Activated CD4-positive, alpha-beta T cell treated with anti-CD3 and anti-CD28 coated beads for 48 hours (primary cell): ENCODE measurements around the gene CCDC9.
A peak's percentile ranks its signal among the peaks of the same experiment; 100 is the strongest.

Experiments
- DNase-seq: peaks from one replicate; pipeline ENCODE4 v3.0.0-alpha.2; 2020

CCDC9 gene

GRCh38 chr19:47302249-47302648, 45.9 kb downstream of the CCDC9 start:
- no peak for DNase-seq

- no peak for DNase-seq
Measured at GRCh38 chr19:47303966-47304365, 47.6 kb downstream of the CCDC9 start.

GRCh38 chr19:47305309-47305751, 49.0 kb downstream of the CCDC9 start:
- DNase-seq: peak; percentile 68

- no peak for DNase-seq
Measured at GRCh38 chr19:47306303-47306702, 50.0 kb downstream of the CCDC9 start.

GRCh38 chr19:47309038-47309437, 52.7 kb downstream of the CCDC9 start:
- no peak for DNase-seq

GRCh38 chr19:47309608-47310007, 53.3 kb downstream of the CCDC9 start, which contains the start of gene C5AR1:
TSS of gene C5AR1 (plus strand) at chr19:47309861. CDS start at chr19:47309896, 35 bp downstream.
- DNase-seq: no peak

GRCh38 chr19:47310323-47310722, 54.0 kb downstream of the CCDC9 start:
- DNase-seq: no peak

GRCh38 chr19:47310819-47311218, 54.5 kb downstream of the CCDC9 start:
- DNase-seq: no peak

GRCh38 chr19:47312366-47313006, 56.2 kb downstream of the CCDC9 start:
- DNase-seq: no peak

GRCh38 chr19:47313754-47314295, 57.5 kb downstream of the CCDC9 start:
- no peak for DNase-seq

- DNase-seq: peak; percentile 62
Measured at GRCh38 chr19:47315125-47315821, 58.9 kb downstream of the CCDC9 start.

GRCh38 chr19:47316513-47316912, 60.2 kb downstream of the CCDC9 start:
- DNase-seq: no peak

- DNase-seq: no peak
Measured at GRCh38 chr19:47319923-47320871, 63.9 kb downstream of the CCDC9 start.
